H9 (cell line): ENCODE results near the gene NCOA4. TPM values are rescaled to one million over a fixed set of nuclear protein-coding genes. Genes with fewer than 3 reads are reported as not detected.
"Not testable (repeated sequence)": the region's sequence is repeated elsewhere in the genome, so short reads cannot be mapped to it uniquely, and the experiment has no call there.

Experiments
- DNase-seq: peaks from one replicate; pipeline ENCODE4 v3.0.0-alpha.2; 2017
- H2AFZ ChIP-seq: one replicate; pipeline ENCODE4 v1.6.1; 2013; ENCODE audit warnings: mild to moderate bottlenecking, low read length, control low read depth, moderate library complexity
- H2AK5ac ChIP-seq: 2 replicates; pipeline ENCODE4 v1.6.1; 2013; ENCODE audit warnings: low read length, control low read depth, mixed read lengths; ENCODE audit not compliant: insufficient read length
- H2BK120ac ChIP-seq: one replicate; pipeline ENCODE4 v1.6.1; 2013; ENCODE audit warnings: low read depth, mild to moderate bottlenecking, low read length, control low read depth, inconsistent platforms; ENCODE audit not compliant: poor library complexity, severe bottlenecking
- H2BK12ac ChIP-seq: 2 replicates; pipeline ENCODE4 v1.6.1; 2013; ENCODE audit warnings: low read length, control low read depth, mixed read lengths, low read depth; ENCODE audit not compliant: insufficient read length
- H2BK15ac ChIP-seq: 2 replicates; pipeline ENCODE4 v1.6.1; 2013; ENCODE audit warnings: low read depth, low read length, control low read depth
- H2BK20ac ChIP-seq: one replicate; pipeline ENCODE4 v1.6.1; 2013; ENCODE audit warnings: low read depth, mild to moderate bottlenecking, low read length, control low read depth, inconsistent platforms; ENCODE audit not compliant: poor library complexity, severe bottlenecking
- H2BK5ac ChIP-seq: 2 replicates; pipeline ENCODE4 v1.6.1; 2013; ENCODE audit warnings: low read length, control low read depth, mixed read lengths; ENCODE audit not compliant: insufficient read length
- H3K14ac ChIP-seq: 2 replicates; pipeline ENCODE4 v1.6.1; 2013; ENCODE audit warnings: low read length, control low read depth; ENCODE audit not compliant: insufficient read depth
- H3K18ac ChIP-seq: 2 replicates; pipeline ENCODE4 v1.6.1; 2013; ENCODE audit warnings: low read depth, mild to moderate bottlenecking, mixed read lengths, low read length, control low read depth; ENCODE audit not compliant: insufficient read length
- H3K23ac ChIP-seq: 2 replicates; pipeline ENCODE4 v1.6.1; 2013; ENCODE audit warnings: low read length, control low read depth, mixed read lengths, low read depth; ENCODE audit not compliant: insufficient read length
- H3K23me2 ChIP-seq: 2 replicates; pipeline ENCODE4 v1.6.1; 2013; ENCODE audit warnings: low read depth, mild to moderate bottlenecking, mixed read lengths, low read length, control low read depth; ENCODE audit not compliant: insufficient read length, poor library complexity, severe bottlenecking
- H3K27ac ChIP-seq: 2 replicates; pipeline ENCODE4 v1.5.1; 2013; ENCODE audit warnings: low read length, control low read depth, mixed read lengths, low read depth; ENCODE audit not compliant: insufficient read length
- H3K27me3 ChIP-seq: 2 replicates; pipeline ENCODE4 v1.6.1; 2013; ENCODE audit warnings: low read length, control low read depth, inconsistent platforms; ENCODE audit not compliant: insufficient read depth
- H3K4ac ChIP-seq: 2 replicates; pipeline ENCODE4 v1.6.1; 2013; ENCODE audit warnings: low read depth, mild to moderate bottlenecking, control low read depth, inconsistent platforms, low read length, moderate library complexity
- H3K4me1 ChIP-seq: 2 replicates; pipeline ENCODE4 v1.6.1; 2013; ENCODE audit warnings: low read length, control low read depth, inconsistent platforms; ENCODE audit not compliant: insufficient read depth
- H3K4me2 ChIP-seq: 2 replicates; pipeline ENCODE4 v1.6.1; 2013; ENCODE audit warnings: low read length, control low read depth, mixed read lengths; ENCODE audit not compliant: insufficient read length, insufficient read depth
- H3K56ac ChIP-seq: 2 replicates; pipeline ENCODE4 v1.6.1; 2013; ENCODE audit warnings: low read depth, mild to moderate bottlenecking, mixed read lengths, low read length, control low read depth; ENCODE audit not compliant: insufficient read length
- H3K79me1 ChIP-seq: 2 replicates; pipeline ENCODE4 v1.6.1; 2013; ENCODE audit warnings: low read depth, mild to moderate bottlenecking, moderate library complexity, low read length, control low read depth, inconsistent platforms; ENCODE audit not compliant: insufficient read depth, poor library complexity, severe bottlenecking
- H3K79me2 ChIP-seq: 2 replicates; pipeline ENCODE4 v1.6.1; 2013; ENCODE audit warnings: low read length, control low read depth, inconsistent platforms; ENCODE audit not compliant: insufficient read depth
- H3K9ac ChIP-seq: 2 replicates; pipeline ENCODE4 v1.6.1; 2013; ENCODE audit warnings: low read length, control low read depth, mixed read lengths; ENCODE audit not compliant: insufficient read length; ENCODE audit errors: extremely low read depth
- H3K9me3 ChIP-seq: one replicate; pipeline ENCODE4 v1.6.1; 2013; ENCODE audit warnings: low read depth, low read length, inconsistent platforms; ENCODE audit not compliant: control insufficient read depth
- H3T11ph ChIP-seq: one replicate; pipeline ENCODE4 v1.6.1; 2013; ENCODE audit warnings: mild to moderate bottlenecking, low read length, control low read depth, inconsistent platforms
- H4K20me1 ChIP-seq: one replicate; pipeline ENCODE4 v1.6.1; 2013; ENCODE audit not compliant: control insufficient read depth, insufficient read length, insufficient read depth
- H4K5ac ChIP-seq: 2 replicates; pipeline ENCODE4 v1.6.1; 2013; ENCODE audit warnings: low read depth, mild to moderate bottlenecking, mixed read lengths, low read length, control low read depth; ENCODE audit not compliant: insufficient read length
- H4K8ac ChIP-seq: replicated peaks from 2 replicates; pipeline ENCODE4 v1.6.1; 2013; ENCODE audit warnings: low read length, control low read depth, mixed read lengths, low read depth; ENCODE audit not compliant: insufficient read length
- H4K91ac ChIP-seq: 2 replicates; pipeline ENCODE4 v1.6.1; 2013; ENCODE audit warnings: low read depth, mild to moderate bottlenecking, moderate library complexity, mixed read lengths, low read length, control low read depth; ENCODE audit not compliant: insufficient read length
- H3K27ac Mint-ChIP-seq, 3 experiments: 2 replicates in 2 of 3; 3 replicates in 1 of 3; pipeline ENCODE4 v1.8.0; 2020 to 2021; ENCODE audit warnings: mixed read lengths in 3 of 3, mild to moderate bottlenecking in 1 of 3, moderate library complexity in 1 of 3
- H3K27me3 Mint-ChIP-seq: 2 replicates; pipeline ENCODE4 v1.8.0; 2021; ENCODE audit warnings: low read depth, mild to moderate bottlenecking, moderate library complexity, mixed read lengths
- H3K36me3 Mint-ChIP-seq, 3 experiments: 2 replicates in 2 of 3; 3 replicates in 1 of 3; pipeline ENCODE4 v1.8.0; 2020 to 2021; ENCODE audit warnings: low read depth in 3 of 3, mixed read lengths in 3 of 3; ENCODE audit not compliant: insufficient read depth in 1 of 3
- H3K4me1 Mint-ChIP-seq, 2 experiments: 2 replicates each; pipeline ENCODE4 v1.8.0; 2020; ENCODE audit warnings: mixed read lengths in 2 of 2
- H3K4me3 Mint-ChIP-seq, 2 experiments: 2 replicates in 1 of 2; 3 replicates in 1 of 2; pipeline ENCODE4 v1.8.0; 2020 to 2021; ENCODE audit warnings: mild to moderate bottlenecking in 2 of 2, mixed read lengths in 2 of 2, moderate library complexity in 1 of 2
- H3K9me3 Mint-ChIP-seq, 2 experiments: 2 replicates in 1 of 2; 3 replicates in 1 of 2; pipeline ENCODE4 v1.8.0; 2020; ENCODE audit warnings: mild to moderate bottlenecking in 2 of 2, mixed read lengths in 2 of 2, moderate library complexity in 1 of 2
- WGBS: extraction: QIAGEN DNeasy Blood & Tissue Kit; methylation state at CpG from one replicate; pipeline ENCODE4 v1.1.7; 2013; ENCODE audit warnings: missing lambda C conversion rate, low lambda C conversion rate, mixed read lengths; ENCODE audit not compliant: insufficient read length; ENCODE audit errors: extremely low coverage; 5-methylcytosine and 5-hydroxymethylcytosine counted together
- total RNA-seq: library from RNA; stranded (reverse); gene quantifications from 2 replicates; pipeline ENCODE4 v1.2.1, GENCODE V29; 2021

Gene NCOA4
- total RNA-seq, 1 experiment from 2014 or later = 83.3 TPM

DNA sequence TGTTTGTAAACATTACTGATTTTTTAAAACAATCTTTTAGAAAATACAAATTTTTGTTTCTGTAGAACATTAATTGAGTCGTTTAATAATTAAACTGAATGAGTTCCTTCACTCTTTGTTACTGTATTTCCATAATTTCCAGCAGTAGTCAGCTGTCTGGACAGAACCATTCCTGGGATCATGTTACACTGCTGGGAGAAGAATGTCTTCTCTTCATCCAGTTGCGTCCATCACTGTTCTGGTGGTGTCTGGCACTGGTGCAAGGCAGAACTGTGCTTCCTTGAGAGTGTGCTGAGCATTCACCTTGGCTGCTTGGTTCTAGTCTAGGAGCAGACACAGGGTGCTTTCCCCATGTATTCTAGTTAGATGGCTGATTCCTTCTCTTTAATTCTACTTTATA is 46.0 kb downstream of the NCOA4 start:
- H4K20me1 ChIP-seq, H2BK5ac ChIP-seq, H4K91ac ChIP-seq, H3K9me3 Mint-ChIP-seq, H3K23ac ChIP-seq, H3K4me1 ChIP-seq, H3K79me1 ChIP-seq, H3K4me2 ChIP-seq, H4K8ac ChIP-seq, H3K79me2 ChIP-seq, H3K18ac ChIP-seq, H2BK12ac ChIP-seq, H3K27me3 Mint-ChIP-seq, H3K27me3 ChIP-seq, H2AFZ ChIP-seq, H3K23me2 ChIP-seq, H3K9ac ChIP-seq, H3K14ac ChIP-seq, H3K4ac ChIP-seq, DNase-seq, H2BK15ac ChIP-seq, H3K27ac ChIP-seq, H2AK5ac ChIP-seq, H2BK120ac ChIP-seq, H3K56ac ChIP-seq, H3K27ac Mint-ChIP-seq, H3K4me1 Mint-ChIP-seq, H3T11ph ChIP-seq, H2BK20ac ChIP-seq, H4K5ac ChIP-seq, H3K9me3 ChIP-seq, H3K4me3 Mint-ChIP-seq: not testable (repeated sequence)
- H3K36me3 Mint-ChIP-seq = peaks cover 9 to 38% (median 37%) of the 10 kb centered on the region in 3 experiments; a peak in 6 of 7 replicates
- no CpG with 5 or more reads among the region's 2 CpGs for WGBS
